ENCODE data around the gene INTS2.

DNA sequence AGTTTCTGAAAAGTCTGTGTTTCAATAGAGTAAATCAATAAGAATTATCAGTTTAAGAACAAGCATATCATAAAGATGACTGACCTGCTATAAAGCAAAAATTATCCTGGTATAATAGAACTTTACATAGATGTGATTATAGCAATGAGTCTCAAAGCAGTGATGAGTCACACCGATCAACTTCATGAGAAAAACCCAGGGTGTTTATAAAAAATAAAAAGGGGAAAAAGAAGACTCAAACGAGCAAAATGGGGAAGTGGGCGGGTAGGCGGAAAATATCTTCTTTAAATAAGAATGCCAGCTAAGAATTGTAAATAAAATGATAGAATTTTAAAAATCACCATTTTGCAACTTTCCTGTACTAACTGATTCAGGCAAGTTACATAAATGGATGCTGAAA lies 111.2 kb downstream of the INTS2 start:
- TF ChIP-seq CTCF (conservative IDR thresholded peaks at IDR 0.05) (no peak), ZFX (IDR thresholded peaks at IDR 0.05) (no peak)
